ENCODE measurements around the gene ANKRD39.
A peak's percentile ranks its signal among the peaks of the same experiment; 100 is the strongest.

The ANKRD39 gene

DNA sequence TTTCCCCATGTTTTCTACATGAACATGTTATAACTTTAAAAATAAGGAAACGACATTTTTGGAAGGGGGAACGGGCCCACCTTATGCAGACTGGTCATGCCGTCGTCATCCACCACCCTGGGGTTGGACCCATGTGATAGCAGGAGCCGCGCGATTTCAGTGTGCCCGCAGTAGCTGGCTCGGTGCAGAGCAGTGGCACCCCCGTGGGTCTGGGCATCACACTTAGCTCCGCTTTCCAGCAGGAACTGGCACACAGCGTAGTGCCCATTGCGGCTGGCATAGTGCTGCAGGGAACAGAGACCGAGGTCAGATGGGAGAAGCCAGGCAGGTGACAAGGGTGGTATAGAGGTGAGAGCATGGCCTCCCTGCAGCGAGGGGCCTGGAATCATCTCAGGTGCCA lies 4.5 kb downstream of the ANKRD39 start:
- no peak for DNase-seq (ENCODE audit: low spot score)

DNA sequence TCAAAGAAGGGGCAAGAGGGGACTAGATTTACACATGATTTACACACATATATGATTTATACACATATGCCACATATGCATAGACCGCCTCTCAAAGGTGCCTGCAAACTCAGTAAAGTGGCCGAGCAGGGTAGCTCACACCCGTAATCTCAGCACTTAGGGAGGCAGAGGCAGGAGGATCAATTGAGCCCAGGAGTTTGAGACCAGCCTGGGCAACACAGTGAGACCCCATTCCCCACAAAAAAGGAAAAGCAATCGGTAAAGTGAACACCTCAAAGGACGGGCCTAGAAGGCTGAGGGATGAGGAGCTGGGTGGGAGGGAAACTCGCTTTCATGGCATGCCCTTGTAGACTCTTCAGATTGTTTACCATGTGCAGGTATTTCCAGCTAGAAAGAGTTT lies 5.1 kb downstream of the ANKRD39 start:
- DNase-seq (ENCODE audit: low spot score) = no peak

DNA sequence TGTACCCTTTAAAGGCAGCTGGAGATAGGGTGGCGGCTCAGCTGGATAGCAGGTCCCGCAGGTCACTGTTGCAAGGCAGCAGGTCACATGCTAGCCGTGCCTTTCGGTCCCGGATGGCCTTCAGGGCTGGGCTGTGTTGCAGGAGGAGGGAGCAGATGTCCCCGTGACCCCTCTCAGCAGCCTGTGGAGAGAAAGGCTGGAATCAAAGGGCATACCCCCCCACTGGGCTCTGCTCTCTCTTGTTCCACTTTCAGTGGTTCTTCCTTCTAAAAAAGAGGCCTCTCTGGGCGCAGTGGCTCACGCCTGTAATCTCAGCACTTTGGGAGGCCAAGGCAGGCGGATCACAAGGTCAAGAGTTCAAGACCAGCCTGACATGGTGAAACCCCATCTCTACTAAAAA lies 9.6 kb downstream of the ANKRD39 start:
- DNase-seq (ENCODE audit: low spot score) = no peak

DNA sequence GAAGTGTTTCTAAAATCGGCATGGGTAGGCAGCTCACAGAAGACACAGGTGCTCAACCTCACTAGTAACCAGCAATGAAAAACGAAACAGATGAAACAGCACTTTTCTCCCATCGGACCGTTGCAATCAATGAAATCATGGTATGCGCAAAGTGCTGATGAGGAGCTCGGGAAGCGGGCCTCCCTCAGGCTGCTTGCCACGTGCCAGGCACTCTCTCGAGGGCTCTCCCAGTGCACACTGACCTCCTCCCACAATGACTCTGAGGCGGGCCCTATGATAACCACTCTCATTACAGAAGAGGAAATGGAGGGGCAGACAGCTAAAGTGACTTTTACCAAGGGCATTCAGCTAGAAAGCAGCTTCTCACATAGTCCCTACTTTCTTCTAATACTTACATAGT lies 10.2 kb downstream of the ANKRD39 start:
- DNase-seq (ENCODE audit: low spot score) = no peak

DNA sequence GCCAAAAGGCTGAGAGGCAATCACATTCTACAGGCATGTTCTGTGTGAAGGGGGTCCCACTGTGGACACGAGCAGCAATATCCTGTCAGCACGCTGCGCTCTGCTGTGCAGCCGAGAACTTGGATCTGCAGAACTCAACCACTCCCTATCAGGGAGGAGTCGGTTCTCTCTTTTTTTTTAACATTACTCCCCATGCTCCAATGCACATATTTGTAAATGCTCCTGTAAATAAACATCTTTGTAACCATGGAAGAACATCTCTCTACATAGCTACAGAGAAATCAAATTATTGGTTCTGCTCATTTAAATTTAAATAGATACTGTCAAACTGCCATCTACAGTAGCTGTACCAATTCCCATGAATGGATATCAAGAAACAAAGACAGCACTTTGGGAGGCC lies 11.0 kb downstream of the ANKRD39 start:
- DNase-seq (ENCODE audit: low spot score) = no peak

DNA sequence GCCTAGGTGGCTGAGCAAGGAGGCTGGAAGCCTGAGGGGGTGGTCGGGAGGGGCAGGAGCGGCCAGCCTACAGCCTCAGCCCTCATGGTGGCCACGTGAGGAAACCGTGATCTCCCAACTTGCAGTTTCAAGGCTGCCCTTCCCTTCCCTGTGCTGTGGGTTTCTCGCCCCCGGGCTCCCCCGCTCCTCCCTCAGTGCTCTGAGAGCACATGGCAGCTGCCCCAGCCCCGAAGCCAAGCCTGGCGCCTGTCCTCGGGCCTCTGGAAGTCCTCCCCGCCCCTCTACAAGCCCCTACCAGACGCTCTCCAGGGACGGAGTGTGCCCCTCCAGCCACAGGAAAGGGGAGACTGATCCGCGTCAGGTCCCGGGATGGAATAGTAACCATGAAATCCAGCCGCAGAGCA lies 13.4 kb downstream of the ANKRD39 start:
- no peak for DNase-seq (ENCODE audit: low spot score)

DNA sequence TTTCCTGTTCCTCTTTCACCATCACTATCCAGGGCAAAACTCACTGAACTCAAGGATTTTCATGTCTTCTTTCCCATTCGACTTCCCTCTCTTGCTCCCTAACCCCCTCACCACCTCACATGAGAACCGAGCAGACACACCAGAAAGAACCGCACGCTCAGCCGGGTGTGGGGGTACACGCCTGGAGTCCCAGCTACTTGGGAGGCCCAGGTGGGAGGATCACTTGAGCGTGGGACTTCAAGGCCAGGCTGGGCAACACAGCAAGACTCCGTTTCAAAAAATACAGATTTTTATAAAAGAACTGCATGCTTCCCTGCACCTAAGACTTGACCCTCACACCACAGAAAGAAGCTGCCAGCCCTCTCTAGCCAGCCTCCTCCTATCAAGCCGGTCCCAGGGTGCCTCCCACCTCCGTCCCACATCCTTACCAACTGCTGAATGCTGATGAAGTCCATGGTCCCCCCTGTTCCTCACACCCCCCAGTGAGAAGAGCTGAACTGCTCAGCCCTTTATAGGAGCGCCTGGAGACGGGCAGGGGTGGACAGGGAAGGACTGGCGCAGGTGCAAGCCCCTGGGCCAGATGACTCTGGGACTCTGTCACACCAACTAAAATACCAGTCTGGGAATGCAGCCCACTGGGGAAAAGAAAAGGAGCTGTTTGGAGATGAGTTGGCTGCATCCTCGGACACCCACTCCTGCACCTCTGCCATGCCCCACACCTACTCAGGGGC lies 14.1 kb downstream of the ANKRD39 start, which contains the start of gene ANKRD23:
Gene ANKRD23, minus strand, starts transcription at position 484 of the 731 bp plus-strand sequence. Its CDS starts 29 bp downstream, at position 455.
- no peak for DNase-seq (ENCODE audit: low spot score)

DNA sequence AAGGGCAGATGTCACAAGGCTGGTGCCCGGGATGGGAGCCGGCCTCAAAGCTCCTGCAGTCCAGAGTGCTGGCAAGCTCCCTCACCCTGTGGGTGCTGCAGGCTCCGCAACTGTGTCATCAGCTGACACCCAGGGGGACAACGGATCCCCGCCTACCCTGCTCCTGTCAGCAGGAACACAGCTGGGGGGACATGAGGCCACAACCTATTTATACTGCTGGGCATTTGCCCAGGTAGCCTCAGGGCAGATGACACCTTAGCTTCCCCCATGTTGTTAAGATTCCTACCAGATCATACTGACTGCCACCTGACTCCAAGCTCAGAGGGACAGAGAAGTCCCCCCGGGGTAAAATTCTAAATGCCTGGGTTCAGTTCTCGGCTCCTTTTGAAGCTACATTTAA lies 15.2 kb downstream of the ANKRD39 start:
- no peak for DNase-seq (ENCODE audit: low spot score)

DNA sequence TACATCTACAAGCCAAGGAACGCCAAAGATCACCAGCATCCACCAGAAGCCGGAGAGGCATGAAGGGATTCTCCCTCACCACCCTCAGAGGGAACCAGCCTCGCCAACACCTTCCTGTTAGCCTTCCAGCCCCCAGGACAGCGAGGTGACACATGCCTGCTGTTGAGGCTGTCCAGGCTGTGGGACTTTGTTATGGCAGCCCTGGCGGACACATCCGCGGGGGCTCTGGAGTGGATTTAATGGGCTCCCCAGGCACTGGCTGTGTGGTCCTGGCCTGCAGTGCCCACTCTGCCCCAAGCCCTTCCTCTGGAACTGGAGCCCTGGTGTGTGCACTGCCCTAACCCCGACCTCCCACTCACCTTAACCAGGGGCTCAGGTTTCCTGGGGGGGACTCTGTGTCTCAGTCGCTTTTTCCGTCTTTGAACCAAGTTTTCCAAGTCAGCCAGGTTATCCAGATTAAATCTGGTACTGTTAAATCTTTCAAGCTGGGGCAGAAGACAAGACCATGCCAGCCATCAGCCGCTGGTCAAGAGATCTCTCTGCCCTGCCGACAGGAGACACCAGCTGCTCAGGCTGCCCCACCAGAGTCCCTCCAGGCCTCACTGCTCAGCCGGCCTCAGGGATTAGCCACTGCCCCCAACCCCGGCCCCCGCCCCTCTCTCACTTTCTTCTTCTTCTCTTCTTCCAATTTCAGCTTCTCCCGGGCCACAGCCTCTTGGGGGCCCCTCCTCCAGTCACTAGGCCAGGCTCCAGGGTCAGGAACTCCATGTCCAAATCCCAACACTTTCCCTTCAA lies 15.9 kb downstream of the ANKRD39 start:
- no peak for DNase-seq (ENCODE audit: low spot score)

DNA sequence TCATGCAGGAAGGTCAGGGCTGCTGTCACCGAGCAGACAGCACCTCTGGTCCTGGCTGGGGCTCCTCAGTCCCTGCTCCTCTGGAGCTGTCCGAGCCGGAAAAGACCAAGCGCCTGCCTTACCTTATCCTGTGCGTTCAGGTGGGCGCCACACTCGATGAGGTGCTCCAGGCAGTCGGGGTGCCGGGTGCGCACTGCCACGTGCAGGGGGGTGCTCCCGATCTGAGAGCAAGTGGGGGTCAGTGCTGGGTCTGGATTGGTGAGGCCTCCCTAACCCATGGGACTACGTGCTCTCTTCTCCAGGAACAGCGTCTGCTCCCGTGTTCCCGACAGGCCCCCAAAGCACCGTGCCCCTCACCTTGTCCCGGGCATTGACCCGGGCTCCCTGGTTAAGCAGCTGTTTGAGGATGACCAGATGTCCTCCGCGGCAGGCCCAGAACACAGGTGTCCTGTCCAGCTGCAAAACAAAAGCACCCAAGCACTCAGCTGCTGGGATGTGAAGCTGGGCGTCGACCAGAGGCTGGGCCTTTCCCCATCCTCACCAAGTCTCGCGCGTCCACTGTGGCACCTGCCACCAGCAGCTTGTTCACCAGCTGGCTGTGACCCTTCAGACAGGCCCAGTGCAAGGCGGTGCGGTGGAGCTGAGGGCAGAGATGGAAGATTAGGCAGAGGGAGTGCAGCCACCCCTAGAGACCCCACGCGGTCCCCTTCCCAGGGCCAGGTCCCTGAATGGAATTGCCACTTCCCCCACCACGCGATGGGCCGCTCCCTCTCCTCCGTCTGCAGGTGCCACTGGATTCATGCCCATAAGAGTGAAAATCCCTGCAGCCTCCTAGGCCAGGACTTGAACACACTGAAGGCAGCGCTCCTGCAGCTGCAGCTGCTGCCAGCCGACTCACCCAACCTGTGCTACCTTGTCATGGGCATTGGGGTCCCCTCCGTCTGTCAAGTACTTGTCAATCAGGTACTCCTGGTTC lies 17.7 kb downstream of the ANKRD39 start:
- DNase-seq (ENCODE audit: low spot score) = no peak

DNA sequence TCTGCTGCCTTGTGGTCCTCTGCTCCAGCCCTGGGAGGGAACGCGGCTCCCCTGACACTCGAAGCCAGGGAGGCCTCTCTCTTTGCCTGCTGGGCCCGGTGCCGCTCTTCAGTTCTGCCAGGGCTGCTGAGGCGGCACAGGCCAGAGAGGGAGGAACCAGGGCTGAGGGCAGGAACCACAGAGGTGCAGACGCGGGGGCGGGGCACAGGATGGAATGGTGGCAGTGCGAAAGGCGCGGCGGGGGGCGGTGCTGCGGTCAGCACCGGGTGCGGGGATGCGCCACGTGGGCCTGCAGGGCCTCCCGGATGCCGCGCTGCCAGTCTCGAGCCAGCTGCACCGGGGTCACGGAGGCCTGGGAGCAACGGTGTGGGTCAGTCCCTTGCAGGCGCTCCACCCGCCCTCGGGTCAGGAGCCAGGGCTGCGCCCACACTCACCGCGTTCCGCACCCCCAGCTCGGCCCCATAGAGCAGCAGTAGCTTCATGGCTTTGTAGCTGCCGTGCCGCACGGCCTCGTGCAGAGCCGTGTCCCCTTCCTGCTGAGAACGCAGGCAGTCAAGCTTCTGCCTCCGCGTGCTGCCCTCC lies 18.4 kb downstream of the ANKRD39 start:
- no peak for DNase-seq (ENCODE audit: low spot score)

DNA sequence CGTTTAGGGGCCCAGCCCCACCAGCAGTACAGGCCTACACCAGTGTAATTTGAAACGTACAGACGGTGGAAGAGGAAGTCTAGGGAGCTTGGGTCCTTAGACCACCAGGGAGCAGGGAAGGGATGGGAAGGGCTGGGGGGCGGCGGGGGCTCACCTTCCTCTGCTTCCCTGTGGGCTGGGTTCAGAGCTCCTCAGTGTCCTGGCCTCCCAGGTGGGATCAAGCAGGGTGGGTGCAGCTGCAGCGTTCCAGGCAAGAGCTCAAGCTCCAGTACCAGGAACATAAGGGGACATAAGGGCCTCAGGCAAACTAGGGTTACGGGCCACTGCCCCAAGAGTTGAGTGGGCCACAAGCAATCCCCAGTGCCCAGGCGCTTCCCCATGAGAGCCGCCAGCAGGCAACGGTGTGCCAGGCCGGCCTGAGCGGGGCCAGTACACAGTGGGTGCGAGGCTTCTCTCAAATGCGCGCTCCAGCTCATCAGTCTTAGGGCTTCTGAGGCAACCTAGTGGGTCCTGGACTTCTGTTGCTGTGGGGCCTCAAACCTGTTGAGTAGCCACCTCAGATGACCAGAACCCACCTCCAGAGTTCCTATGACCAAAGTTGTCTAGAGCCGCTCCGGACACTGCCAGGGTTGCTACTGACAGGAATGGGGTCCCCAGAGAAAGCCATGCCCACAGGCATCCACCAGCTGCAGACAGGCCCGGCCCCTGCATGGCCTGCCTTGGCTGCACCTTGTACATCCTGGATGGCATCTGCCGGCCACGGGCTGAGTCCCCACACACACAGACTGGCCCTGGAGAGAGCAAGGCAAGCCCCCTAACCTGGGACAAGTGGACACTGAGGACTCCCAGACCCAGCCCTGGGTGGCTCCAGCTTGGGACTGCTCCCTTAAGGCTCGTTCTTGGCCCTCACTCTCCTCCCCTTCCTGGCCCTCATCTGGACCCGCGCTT lies 19.2 kb downstream of the ANKRD39 start:
- no peak for DNase-seq (ENCODE audit: low spot score)

DNA sequence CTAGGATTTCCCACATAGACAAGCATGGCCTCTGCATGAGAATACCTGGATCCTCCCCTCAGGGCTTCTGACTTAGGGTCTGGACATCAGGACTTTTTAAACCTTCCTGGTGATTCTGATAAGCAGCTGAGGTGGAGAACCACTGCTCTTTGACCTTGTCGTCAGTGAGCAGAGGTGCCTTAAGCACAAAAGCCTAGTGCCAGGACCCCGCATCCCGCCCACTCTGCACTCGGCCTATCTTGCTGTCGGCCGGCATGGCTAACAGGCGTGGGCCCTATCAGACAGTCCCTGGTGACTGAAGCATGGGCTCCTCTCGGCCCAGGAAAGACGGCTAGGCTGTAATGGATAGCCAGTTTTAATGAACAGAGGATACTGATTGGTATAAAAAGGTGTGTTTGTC lies 20.2 kb downstream of the ANKRD39 start:
- DNase-seq (ENCODE audit: low spot score) = no peak

DNA sequence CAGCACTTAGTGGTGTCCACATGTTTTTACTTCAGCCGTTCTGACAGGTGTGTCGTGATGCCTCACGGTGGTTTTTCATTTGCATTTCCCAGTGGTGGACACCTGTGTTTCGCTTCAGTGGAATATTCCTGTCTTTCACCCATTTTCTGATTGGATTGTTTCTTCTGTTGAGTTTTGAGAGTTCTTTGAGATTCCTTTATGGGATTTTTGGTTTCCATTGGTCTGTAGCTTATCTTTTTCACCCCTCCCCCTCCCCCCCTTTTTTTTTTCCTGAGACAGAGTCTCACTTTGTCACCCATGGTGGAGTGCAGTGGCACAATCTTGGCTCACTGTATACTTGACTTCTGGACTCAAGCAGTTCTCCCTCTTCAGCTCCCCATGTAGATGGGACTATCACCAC lies 22.0 kb downstream of the ANKRD39 start:
- no peak for DNase-seq (ENCODE audit: low spot score)

DNA sequence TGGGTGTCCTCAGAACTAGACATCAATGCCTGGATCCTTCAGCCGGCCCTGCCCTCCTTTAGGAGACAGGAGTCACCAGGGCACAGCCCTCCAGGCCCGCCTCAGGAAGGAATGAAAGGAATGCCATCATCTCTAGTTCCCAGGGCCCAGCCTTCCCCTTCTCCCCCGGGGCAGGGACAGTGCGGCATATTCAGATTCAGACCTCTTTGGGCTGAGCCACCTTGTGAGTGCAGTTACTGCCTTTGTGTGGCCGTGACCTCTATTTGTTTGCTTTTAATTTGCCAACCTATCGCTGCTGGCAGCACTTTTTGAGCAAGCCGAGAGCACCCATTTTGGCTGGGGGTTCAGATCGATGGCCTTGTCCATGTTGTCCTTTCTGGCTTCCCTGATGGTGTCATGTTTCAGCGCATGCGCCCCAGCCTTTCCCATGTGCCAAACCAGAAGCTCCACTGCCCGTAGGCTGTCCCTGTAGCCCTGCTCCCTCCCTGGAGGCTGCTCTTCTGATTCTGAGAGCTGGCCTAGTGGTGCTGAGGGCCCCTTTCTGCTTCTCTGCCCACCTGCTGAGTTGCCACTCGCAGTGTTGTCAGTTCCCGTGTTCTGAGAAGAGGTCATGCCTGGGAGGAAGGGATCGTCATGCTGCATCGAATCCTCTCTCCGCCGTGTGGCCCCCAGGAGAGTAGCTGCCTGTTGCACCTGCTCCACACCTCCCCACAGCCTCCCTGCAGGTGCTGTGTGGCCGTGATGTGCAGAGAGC lies 24.9 kb downstream of the ANKRD39 start:
- DNase-seq (ENCODE audit: low spot score) = peak; percentile 66

DNA sequence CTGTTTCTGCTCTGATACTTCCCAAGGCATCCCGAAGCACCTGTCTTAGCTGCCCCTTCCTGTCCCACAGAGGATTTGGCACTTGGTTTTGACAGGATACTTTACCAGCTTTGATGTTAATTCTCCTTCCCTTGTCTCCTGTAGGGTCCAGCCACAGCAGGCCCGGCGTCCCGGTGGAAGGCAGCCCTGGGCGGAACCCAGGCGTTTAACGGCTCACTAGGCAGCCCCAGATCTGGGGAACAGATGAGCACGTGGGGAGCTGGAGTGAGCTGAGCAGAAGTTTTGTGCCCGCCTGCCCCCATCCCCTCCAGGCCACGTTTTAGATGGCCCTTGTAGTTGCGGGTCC lies 25.4 kb downstream of the ANKRD39 start:
- no peak for DNase-seq (ENCODE audit: low spot score)

DNA sequence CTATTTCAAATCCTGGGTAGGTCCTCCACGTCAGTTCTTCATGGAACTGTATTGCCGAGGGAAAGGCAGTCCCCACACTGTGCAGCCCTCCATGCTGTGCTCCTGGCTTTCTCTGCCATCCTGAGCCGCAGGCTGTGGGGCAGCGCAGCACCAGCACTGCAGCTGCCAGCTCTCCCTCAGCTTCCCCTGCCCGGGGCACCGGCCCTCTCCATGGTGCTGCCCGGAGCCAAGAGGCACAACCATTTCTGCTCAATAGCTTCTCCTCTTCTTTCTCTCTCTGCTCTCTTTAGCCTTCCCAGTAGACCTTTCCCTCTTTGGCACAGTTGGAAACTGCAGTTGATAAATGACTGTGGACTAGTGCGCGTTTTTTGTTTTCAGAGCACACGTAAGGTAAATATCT lies 26.1 kb downstream of the ANKRD39 start:
- no peak for DNase-seq (ENCODE audit: low spot score)

DNA sequence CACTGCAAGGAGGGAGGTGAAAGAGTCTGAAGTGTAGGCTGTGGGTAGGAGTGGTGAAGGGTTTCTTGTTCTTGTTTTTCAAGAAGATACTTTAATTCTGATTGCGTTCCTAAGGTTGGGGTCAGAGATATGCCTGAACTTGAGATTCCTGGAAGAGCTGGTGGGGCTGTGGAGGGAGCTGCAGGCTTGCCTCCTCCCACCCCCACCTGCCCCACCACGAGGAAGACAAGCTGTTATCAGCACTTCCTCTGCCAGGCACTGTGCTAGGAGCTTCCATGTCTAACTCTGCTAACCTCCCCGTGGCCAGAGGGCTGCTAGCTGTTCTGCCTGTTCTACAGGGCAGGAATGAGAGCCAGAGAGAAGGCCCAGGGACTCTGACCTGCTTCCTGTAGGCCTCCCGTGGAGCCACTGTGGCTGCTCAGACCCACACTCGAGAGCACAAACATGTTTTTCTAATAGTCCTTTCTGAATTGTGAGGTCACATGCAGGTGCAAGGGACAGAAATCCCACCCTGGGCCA lies 27.7 kb downstream of the ANKRD39 start:
- no peak for DNase-seq (ENCODE audit: low spot score)

DNA sequence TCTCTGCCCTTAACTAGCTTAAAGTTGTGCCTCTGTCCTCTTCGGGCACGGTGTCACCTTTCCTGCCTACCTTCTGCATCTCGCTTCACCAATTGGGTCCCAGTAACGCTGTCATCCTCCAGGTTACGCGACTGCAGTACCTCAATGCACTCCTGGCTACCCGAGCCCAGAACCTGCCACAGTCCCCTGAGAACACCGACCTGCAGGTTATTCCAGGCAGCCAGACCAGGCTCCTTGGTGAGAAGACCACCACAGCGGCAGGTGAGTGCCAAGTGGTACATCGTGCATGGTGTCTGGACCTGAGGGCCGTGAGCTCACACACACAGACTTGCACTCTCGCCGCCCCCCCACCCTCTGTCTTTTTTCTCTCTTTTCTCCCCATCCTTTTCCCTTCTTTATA lies 28.9 kb downstream of the ANKRD39 start:
- DNase-seq (ENCODE audit: low spot score) = no peak

DNA sequence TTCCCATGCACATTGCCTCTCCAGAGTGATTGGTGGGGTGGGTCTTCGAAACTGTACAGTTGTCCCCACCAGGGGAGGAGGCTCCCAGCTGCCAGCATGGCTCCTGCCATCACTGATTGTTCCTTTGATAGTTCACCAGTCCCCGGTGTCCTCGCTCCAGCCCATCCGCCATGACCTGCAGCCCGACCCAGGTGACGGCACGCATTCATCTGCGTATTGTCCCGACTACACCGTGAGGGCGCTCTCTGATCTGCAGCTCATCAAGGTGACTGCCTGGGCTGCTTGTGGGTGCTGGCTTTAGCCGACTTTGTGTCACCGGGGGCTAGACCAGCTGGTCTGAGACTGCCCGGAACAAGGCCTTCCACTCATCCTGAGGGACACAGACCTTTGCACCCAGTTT lies 29.4 kb downstream of the ANKRD39 start:
- DNase-seq (ENCODE audit: low spot score) = no peak
